ENCODE results near the gene KCNIP4. TPM values are rescaled to one million over a fixed set of nuclear protein-coding genes. Genes with fewer than 3 reads are reported as not detected.

KCNIP4 gene
- polyA plus RNA-seq, 3 donors: 0.09 to 0.25 TPM; not detected in 1

DNA sequence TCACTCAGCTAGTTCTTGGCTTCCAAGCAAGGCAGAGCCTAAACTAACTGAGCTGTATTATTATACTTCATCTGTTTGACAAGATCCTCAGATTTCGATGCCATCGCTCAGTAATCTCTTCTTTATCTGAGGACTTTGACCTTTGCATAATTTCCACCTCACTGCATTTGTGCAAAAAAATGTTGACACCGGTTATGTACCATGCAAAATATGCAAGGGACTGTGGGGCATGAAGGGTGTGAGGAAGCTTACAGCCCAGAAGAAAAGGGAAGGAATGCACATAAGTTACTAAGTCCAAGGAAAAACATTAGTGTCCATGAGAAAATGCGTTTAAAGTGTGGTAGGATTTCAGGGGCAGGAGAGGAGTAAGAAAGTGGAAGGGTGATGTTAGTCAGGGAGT is 953.0 kb downstream of the KCNIP4 start:
- H3K9ac ChIP-seq (ENCODE audit: insufficient read depth, low read length, poor library complexity, severe bottlenecking): no peak overlapping the region
- peaks cover 2 to 13% (median 4%) of the 10 kb centered on the region in 7 donors for H3K9me3 Mint-ChIP-seq
- intact Hi-C loops (cut with micrococcal nuclease): no loop called here
- no peaks in the 10 kb centered on the region for H3K27me3 ChIP-seq (ENCODE audit: control insufficient read depth in 2 of 2, insufficient read depth in 2 of 2, low read length in 2 of 2)
- H3K36me3 ChIP-seq (replicated peaks in 1 of 2; ENCODE audit: control insufficient read depth in 1 of 2, insufficient read depth in 2 of 2, low read length in 2 of 2): no peaks in the 10 kb centered on the region
- H4K20me1 ChIP-seq (ENCODE audit: insufficient read depth, low read length): no peaks in the 10 kb centered on the region
- H3K4me3 Mint-ChIP-seq: no peak overlapping the region
- TF ChIP-seq, protein P1, sequence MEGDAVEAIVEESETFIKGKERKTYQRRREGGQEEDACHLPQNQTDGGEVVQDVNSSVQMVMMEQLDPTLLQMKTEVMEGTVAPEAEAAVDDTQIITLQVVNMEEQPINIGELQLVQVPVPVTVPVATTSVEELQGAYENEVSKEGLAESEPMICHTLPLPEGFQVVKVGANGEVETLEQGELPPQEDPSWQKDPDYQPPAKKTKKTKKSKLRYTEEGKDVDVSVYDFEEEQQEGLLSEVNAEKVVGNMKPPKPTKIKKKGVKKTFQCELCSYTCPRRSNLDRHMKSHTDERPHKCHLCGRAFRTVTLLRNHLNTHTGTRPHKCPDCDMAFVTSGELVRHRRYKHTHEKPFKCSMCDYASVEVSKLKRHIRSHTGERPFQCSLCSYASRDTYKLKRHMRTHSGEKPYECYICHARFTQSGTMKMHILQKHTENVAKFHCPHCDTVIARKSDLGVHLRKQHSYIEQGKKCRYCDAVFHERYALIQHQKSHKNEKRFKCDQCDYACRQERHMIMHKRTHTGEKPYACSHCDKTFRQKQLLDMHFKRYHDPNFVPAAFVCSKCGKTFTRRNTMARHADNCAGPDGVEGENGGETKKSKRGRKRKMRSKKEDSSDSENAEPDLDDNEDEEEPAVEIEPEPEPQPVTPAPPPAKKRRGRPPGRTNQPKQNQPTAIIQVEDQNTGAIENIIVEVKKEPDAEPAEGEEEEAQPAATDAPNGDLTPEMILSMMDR (IDR thresholded peaks at IDR 0.05): no peak
- H3K79me2 ChIP-seq (ENCODE audit: insufficient read depth, low read length): no peaks in the 10 kb centered on the region
- no peak for DNase-seq
- H3K27ac ChIP-seq (ENCODE audit: low read depth in 1 of 2, low read length in 2 of 2): no peak overlapping the region
- H3K9me3 ChIP-seq (replicated peaks in 1 of 2; ENCODE audit: control insufficient read depth in 1 of 2, insufficient read depth in 1 of 2, low read length in 2 of 2): peaks cover 6% of the 10 kb centered on the region in 2 donors
- no peaks in the 10 kb centered on the region for H3K36me3 Mint-ChIP-seq
- no peaks in the 10 kb centered on the region for H3K4me1 ChIP-seq (ENCODE audit: control insufficient read depth in 1 of 2, insufficient read depth in 2 of 2, low read length in 2 of 2)
- H3K27me3 Mint-ChIP-seq (ENCODE audit: low read depth in 3 of 3): no peaks in the 10 kb centered on the region
- H3K4me1 Mint-ChIP-seq: no peaks in the 10 kb centered on the region
- 100% methylated on average over 1 of the region's 4 CpGs for WGBS (ENCODE audit: insufficient coverage)
- no peak overlapping the region for H3K4me3 ChIP-seq (replicated peaks in 1 of 3; ENCODE audit: low read depth in 2 of 3, low read length in 3 of 3)
- H2AFZ ChIP-seq (ENCODE audit: insufficient read depth, low read depth, low read length, poor library complexity, severe bottlenecking): no peak overlapping the region
- no peak overlapping the region for H3K27ac Mint-ChIP-seq
- no peak overlapping the region for H3K4me2 ChIP-seq (replicated peaks; ENCODE audit: extremely low read depth, low read length, poor library complexity, severe bottlenecking)

DNA sequence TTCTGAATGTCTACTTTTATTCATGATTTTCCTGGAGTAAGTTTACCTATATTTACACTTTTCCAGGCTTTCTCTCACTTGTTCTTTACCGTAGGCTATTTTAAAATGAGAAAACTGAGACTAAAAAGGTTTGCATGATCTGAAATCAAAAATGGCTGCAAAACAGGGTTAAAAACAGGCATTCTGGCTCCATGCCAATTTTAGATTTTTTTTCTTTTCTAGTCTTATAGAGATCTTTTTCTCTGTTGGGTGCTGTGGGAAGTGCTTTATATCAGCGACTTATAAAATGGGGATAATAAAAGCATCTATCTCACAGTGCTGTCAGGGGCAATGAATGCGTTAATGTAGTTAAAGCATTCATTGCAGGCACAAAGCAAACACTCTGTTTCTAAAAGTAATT is 953.6 kb downstream of the KCNIP4 start:
- 60% methylated on average over 1 of the region's 3 CpGs for WGBS (ENCODE audit: insufficient coverage)

More for the DNA sequence above, 953.6 kb downstream of the KCNIP4 start:
- DNase-seq: no peak
- Mint-ChIP-seq H3K9me3 (peaks cover under 1 to 9% (median 3%) of the 10 kb centered on the region in 7 donors), H3K36me3 (no peaks in the 10 kb centered on the region), H3K4me3 (no peak overlapping the region), H3K27ac (no peak overlapping the region), H3K27me3 (ENCODE audit: low read depth in 3 of 3) (no peaks in the 10 kb centered on the region), H3K4me1 (no peaks in the 10 kb centered on the region)
- H3K9me3 ChIP-seq (replicated peaks in 1 of 2; ENCODE audit: control insufficient read depth in 1 of 2, insufficient read depth in 1 of 2, low read length in 2 of 2): peaks cover 6% of the 10 kb centered on the region in 2 donors
- H3K4me1 ChIP-seq (ENCODE audit: control insufficient read depth in 1 of 2, insufficient read depth in 2 of 2, low read length in 2 of 2): no peaks in the 10 kb centered on the region
- H3K27me3 ChIP-seq (ENCODE audit: control insufficient read depth in 2 of 2, insufficient read depth in 2 of 2, low read length in 2 of 2): no peaks in the 10 kb centered on the region
- H3K79me2 ChIP-seq (ENCODE audit: insufficient read depth, low read length): no peaks in the 10 kb centered on the region
- no peaks in the 10 kb centered on the region for H4K20me1 ChIP-seq (ENCODE audit: insufficient read depth, low read length)
- TF ChIP-seq, protein P1 (IDR thresholded peaks at IDR 0.05): no peak
- H3K4me3 ChIP-seq (replicated peaks in 1 of 3; ENCODE audit: low read depth in 2 of 3, low read length in 3 of 3): no peak overlapping the region
- no peak overlapping the region for H3K4me2 ChIP-seq (replicated peaks; ENCODE audit: extremely low read depth, low read length, poor library complexity, severe bottlenecking)
- no peaks in the 10 kb centered on the region for H3K36me3 ChIP-seq (replicated peaks in 1 of 2; ENCODE audit: control insufficient read depth in 1 of 2, insufficient read depth in 2 of 2, low read length in 2 of 2)
- H3K9ac ChIP-seq (ENCODE audit: insufficient read depth, low read length, poor library complexity, severe bottlenecking): no peak overlapping the region
- intact Hi-C loops (cut with micrococcal nuclease): no loop called here
- no peak overlapping the region for H2AFZ ChIP-seq (ENCODE audit: insufficient read depth, low read depth, low read length, poor library complexity, severe bottlenecking)
- H3K27ac ChIP-seq (ENCODE audit: low read depth in 1 of 2, low read length in 2 of 2): no peak overlapping the region

All from CD14-positive monocyte (primary cell).